K562 (cell line): ENCODE data around the gene ITGB2. TPM values are rescaled to one million over a fixed set of nuclear protein-coding genes. Genes with fewer than 3 reads are reported as not detected.

Source experiments
- CHD2 ChIP-seq: IDR thresholded peaks from 2 replicates; pipeline ENCODE4 v1.6.1; 2011; ENCODE audit warnings: low read depth, low read length
- COPS2 ChIP-seq: fragments of 450-650 bp; conservative IDR thresholded peaks from 2 replicates; pipeline ENCODE4 v1.6.1; 2016; ENCODE audit warnings: mild to moderate bottlenecking, moderate library complexity
- CREM ChIP-seq: IDR thresholded peaks from 2 replicates; pipeline ENCODE4 v1.6.1; 2014; ENCODE audit warnings: antibody characterized with exemption, low read depth
- HDGF ChIP-seq: fragments of 450-650 bp; IDR thresholded peaks from 2 replicates; pipeline ENCODE4 v1.6.1; 2016
- KHSRP ChIP-seq: fragments of 450-650 bp; IDR thresholded peaks from 2 replicates; pipeline ENCODE4 v1.6.1; 2017
- NCOA1 ChIP-seq: fragments of 450-650 bp; IDR thresholded peaks from 2 replicates; pipeline ENCODE4 v1.6.1; 2016; ENCODE audit warnings: low read depth
- NFIX ChIP-seq: fragments of 250-450 bp; sonication (Bioruptor Pico); IDR thresholded peaks from 2 replicates; pipeline ENCODE4 v1.4.0; 2020; ENCODE audit warnings: low read depth, mild to moderate bottlenecking, moderate library complexity
- PURB ChIP-seq: sonication (generic); formaldehyde crosslinking; IDR thresholded peaks from 2 replicates; pipeline ENCODE4 v1.9.0; 2021; ENCODE audit warnings: low read depth, mild to moderate bottlenecking, missing genetic modification reagents
- TAF15 ChIP-seq: fragments of 200-400 bp; formaldehyde crosslinking; IDR thresholded peaks from 2 replicates; pipeline ENCODE4 v1.6.1; 2017; ENCODE audit warnings: mild to moderate bottlenecking, low read depth, low read length, moderate library complexity
- TAF7 ChIP-seq: fragments of 450-650 bp; IDR thresholded peaks from 2 replicates; pipeline ENCODE4 v1.6.1; 2016; ENCODE audit warnings: missing genetic modification characterization, missing compliant biosample characterization
- TEAD1 ChIP-seq, 2 experiments: fragments of 450-650 bp in 1 of 2; sonication (generic) in 1 of 2; formaldehyde crosslinking; IDR thresholded peaks; 2 replicates each; pipeline versions ENCODE4 v1.4.0 to v1.8.0; 2020 to 2022; ENCODE audit warnings: mild to moderate bottlenecking in 2 of 2, missing genetic modification reagents in 1 of 2
- ZKSCAN1 ChIP-seq: fragments of 150-350 bp; IDR thresholded peaks from 2 replicates; pipeline ENCODE4 v1.6.1; 2016; ENCODE audit warnings: low read depth, low read length
- ZNF133 ChIP-seq: fragments of 250-450 bp; sonication (Bioruptor Pico); IDR thresholded peaks from 2 replicates; pipeline ENCODE4 v1.4.0; 2020; ENCODE audit warnings: mild to moderate bottlenecking
- ZNF311 ChIP-seq: fragments of 250-450 bp; sonication (Bioruptor Pico); IDR thresholded peaks from 2 replicates; pipeline ENCODE4 v1.4.0; 2020; ENCODE audit warnings: mild to moderate bottlenecking, moderate library complexity
- ZNF561 ChIP-seq: fragments of 450-650 bp; formaldehyde crosslinking; conservative IDR thresholded peaks from 2 replicates; pipeline ENCODE4 v1.4.0; 2020; ENCODE audit warnings: mild to moderate bottlenecking, moderate library complexity
- ZNF57 ChIP-seq: fragments of 450-650 bp; formaldehyde crosslinking; IDR thresholded peaks from 2 replicates; pipeline ENCODE4 v1.4.0; 2020; ENCODE audit warnings: mild to moderate bottlenecking, moderate library complexity
- polyA plus RNA-seq, 8 experiments: library from polyadenylated mRNA; depleted of rRNA in 4 of 8; stranded (reverse) in 5 of 8; unstranded in 3 of 8; fragments of >200 nt; fragmentation: Nextera tagmentation in 2 of 8; fragmentation: Illumina TruSeq in 1 of 8; extraction: Ambion mirVana in 2 of 8; extraction: Trizol in 1 of 8; gene quantifications; 2 replicates each; pipeline versions ENCODE4 v1.2.1 to v1.2.3, GENCODE V29; 2011 to 2014; ENCODE audit warnings: inconsistent platforms in 1 of 8, missing spikeins in 1 of 8
- total RNA-seq, 7 experiments: library from RNA; depleted of rRNA in 6 of 7; stranded (reverse); fragments of >200 nt in 6 of 7; fragmentation: Illumina TruSeq in 2 of 7; extraction: Trizol in 2 of 7; gene quantifications; 2 replicates each; pipeline versions ENCODE4 v1.2.1 to v1.2.3, GENCODE V29; 2011 to 2021; ENCODE audit warnings: low replicate concordance in 1 of 7
- TF ChIP-seq, protein P1 (sequence below): fragments of 250-450 bp; sonication (Bioruptor Pico); IDR thresholded peaks from 2 replicates; pipeline ENCODE4 v1.5.0; 2021; ENCODE audit warnings: mild to moderate bottlenecking, moderate library complexity
- TF ChIP-seq, protein P2 (sequence below): fragments of 450-650 bp; formaldehyde crosslinking; IDR thresholded peaks from 2 replicates; pipeline ENCODE4 v1.4.0; 2022; ENCODE audit warnings: missing genetic modification characterization
- TF ChIP-seq, protein P3 (sequence below): fragments of 450-650 bp; IDR thresholded peaks from 2 replicates; pipeline ENCODE4 v1.6.1; 2017; ENCODE audit warnings: mild to moderate bottlenecking, moderate library complexity
- TF ChIP-seq, protein P4 (sequence below): fragments of 450-650 bp; formaldehyde crosslinking; conservative IDR thresholded peaks from 2 replicates; pipeline ENCODE4 v1.4.0; 2022; ENCODE audit warnings: mild to moderate bottlenecking, missing genetic modification characterization
- TF ChIP-seq, protein P5 (sequence below): fragments of 250-450 bp; sonication (Bioruptor Pico); IDR thresholded peaks from 2 replicates; pipeline ENCODE4 v1.6.1; 2021; ENCODE audit warnings: mild to moderate bottlenecking

ITGB2 gene
- total and polyA plus RNA-seq, 9 of the 15 experiments (the other 6 are each of a cell fraction or from before 2014, with no cell fraction given), result 0.07 to 1.3 (median 0.51) TPM; not detected in 2

DNA sequence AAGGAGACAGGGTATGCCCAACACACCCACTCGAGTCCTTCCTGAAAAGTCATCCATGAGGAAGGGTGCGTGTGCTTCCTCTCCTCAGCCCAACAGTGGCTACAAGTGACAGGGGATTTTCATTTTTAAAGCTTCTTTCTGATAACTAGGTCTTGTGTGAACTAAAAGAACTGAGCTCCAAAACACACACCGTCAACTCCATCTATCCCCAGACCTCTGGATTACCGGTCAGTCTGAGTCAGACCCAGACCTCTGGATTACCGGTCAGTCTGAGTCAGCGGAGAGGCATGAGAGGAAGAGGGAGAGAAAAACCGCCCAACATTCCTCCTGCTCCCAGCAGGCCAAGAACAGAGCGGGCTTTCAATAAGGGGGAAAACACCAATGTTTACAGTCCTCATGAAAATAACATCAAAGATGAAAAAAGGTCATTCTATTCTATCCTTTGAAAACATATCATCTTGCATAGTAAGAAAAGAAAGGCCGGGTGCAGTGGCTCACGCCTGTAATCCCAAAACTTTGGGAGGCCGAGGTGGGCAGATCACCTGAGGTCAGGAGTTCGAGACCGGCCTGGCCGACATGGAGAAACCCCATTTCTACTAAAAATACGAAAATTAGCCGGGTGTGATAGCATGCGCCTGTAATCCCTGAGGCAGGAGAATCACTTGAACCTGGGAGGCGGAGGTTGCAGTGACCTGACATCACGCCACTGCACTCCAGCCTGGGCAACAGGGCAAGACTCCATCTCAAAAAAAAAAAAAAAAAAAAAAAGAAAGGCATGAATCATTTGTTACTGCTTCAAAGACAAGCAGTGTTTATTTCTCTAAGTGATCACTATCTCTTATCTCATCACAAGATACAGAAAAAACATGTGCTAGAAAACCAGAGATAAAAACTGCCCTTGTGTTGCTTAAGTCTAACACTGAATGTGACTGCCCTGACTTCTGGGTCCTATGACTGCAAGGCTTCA, 50.6 kb downstream of the ITGB2 start (continued):
- TF ChIP-seq, protein P1, sequence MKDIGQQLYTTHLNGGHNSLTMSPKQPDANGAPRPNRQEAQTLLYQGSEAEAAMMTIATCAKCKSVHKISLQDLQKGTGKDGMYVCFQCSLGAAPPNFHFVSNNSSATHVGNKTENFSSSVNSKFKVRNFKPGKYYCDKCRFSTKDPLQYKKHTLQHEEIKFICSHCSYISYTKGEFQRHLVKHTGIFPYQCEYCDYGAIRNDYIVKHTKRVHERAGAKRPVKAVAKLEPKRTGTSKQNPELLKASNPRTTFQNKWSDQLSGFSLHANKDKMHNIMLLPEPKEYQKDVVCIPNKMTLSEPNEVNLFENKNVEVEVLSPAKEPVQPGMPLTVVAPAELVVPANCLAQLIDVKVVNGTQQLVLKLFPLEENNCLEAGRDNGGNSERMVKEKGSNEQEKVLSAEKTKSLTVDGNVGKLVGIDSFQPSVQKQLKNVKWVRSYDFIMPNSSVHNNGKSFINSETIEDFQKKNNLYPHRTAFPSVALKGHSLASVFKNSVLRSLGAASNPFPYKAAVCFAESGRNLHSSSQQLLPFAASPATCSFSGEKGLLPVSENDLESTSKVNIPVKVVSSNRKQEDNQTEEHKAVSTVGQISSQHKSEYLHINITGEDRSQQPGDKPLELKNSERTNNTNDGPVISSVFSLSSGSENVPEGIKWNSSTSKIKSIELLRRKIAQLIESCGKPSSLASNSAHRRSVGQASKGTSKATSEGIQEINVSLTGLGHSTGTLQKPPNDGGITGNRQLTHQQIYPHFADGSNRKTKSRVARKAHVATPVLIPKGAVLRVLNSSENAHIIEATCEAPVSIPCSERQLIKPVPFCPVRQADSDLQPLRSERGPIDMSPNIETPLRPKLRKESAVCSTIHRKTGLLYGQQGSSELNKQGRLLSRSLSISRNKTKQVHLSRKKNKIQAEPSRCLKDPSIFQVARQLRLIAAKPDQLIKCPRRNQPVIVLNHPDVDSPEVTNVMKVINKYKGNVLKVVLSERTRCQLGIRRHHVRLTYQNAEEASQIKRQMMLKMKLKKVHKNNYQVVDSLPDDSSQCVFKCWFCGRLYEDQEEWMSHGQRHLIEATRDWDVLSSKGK (CRISPR knock-in tag), result no peak
- peak in 1 of 2 experiments; percentile 92; a peak in 2 of 4 replicates for TF ChIP-seq TEAD1 (CRISPR knock-in tag; IDR thresholded peaks at IDR 0.05)
- no peak for TF ChIP-seq CHD2
- TF ChIP-seq ZNF311, result no peak
- TF ChIP-seq HDGF, result no peak
- TF ChIP-seq, protein P2, sequence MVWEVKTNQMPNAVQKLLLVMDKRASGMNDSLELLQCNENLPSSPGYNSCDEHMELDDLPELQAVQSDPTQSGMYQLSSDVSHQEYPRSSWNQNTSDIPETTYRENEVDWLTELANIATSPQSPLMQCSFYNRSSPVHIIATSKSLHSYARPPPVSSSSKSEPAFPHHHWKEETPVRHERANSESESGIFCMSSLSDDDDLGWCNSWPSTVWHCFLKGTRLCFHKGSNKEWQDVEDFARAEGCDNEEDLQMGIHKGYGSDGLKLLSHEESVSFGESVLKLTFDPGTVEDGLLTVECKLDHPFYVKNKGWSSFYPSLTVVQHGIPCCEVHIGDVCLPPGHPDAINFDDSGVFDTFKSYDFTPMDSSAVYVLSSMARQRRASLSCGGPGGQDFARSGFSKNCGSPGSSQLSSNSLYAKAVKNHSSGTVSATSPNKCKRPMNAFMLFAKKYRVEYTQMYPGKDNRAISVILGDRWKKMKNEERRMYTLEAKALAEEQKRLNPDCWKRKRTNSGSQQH (CRISPR knock-in tag), result no peak
- TF ChIP-seq ZKSCAN1, result no peak
- TF ChIP-seq ZNF133 (CRISPR knock-in tag), result no peak
- TF ChIP-seq NCOA1, result no peak
- no peak for TF ChIP-seq NFIX
- TF ChIP-seq COPS2, result no peak
- no peak for TF ChIP-seq TAF7 (tag)
- TF ChIP-seq, protein P3, sequence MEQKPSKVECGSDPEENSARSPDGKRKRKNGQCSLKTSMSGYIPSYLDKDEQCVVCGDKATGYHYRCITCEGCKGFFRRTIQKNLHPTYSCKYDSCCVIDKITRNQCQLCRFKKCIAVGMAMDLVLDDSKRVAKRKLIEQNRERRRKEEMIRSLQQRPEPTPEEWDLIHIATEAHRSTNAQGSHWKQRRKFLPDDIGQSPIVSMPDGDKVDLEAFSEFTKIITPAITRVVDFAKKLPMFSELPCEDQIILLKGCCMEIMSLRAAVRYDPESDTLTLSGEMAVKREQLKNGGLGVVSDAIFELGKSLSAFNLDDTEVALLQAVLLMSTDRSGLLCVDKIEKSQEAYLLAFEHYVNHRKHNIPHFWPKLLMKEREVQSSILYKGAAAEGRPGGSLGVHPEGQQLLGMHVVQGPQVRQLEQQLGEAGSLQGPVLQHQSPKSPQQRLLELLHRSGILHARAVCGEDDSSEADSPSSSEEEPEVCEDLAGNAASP, result no peak
- TF ChIP-seq TAF15, result no peak
- TF ChIP-seq ZNF57 (CRISPR knock-in tag), result no peak
- TF ChIP-seq, protein P4, sequence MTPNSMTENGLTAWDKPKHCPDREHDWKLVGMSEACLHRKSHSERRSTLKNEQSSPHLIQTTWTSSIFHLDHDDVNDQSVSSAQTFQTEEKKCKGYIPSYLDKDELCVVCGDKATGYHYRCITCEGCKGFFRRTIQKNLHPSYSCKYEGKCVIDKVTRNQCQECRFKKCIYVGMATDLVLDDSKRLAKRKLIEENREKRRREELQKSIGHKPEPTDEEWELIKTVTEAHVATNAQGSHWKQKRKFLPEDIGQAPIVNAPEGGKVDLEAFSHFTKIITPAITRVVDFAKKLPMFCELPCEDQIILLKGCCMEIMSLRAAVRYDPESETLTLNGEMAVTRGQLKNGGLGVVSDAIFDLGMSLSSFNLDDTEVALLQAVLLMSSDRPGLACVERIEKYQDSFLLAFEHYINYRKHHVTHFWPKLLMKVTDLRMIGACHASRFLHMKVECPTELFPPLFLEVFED (CRISPR knock-in tag), result no peak
- TF ChIP-seq KHSRP, result no peak
- TF ChIP-seq PURB (CRISPR knock-in tag), result no peak
- peak; percentile 9; the same call in 1 of the 2 replicates for TF ChIP-seq CREM
- TF ChIP-seq ZNF561, result no peak
- TF ChIP-seq, protein P5, sequence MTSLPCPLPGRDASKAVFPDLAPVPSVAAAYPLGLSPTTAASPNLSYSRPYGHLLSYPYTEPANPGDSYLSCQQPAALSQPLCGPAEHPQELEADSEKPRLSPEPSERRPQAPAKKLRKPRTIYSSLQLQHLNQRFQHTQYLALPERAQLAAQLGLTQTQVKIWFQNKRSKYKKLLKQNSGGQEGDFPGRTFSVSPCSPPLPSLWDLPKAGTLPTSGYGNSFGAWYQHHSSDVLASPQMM (CRISPR knock-in tag), result no peak
